Neural progenitor cell (in vitro differentiated cells): ENCODE data around the gene GPR148. TPM values are rescaled to one million over a fixed set of nuclear protein-coding genes. Genes with fewer than 3 reads are reported as not detected.

ENCODE experiments used
- DNase-seq: peaks from one replicate; pipeline ENCODE4 v3.0.0-alpha.2; 2016; ENCODE audit warnings: low spot score
- H2AFZ ChIP-seq: fragments of 200-600 bp; sonication (generic); replicated peaks from 2 replicates; pipeline ENCODE4 v1.6.1; 2016; ENCODE audit warnings: antibody characterized with exemption
- H3F3A ChIP-seq: fragments of 200-600 bp; sonication (generic); 2 replicates; pipeline ENCODE4 v1.6.1; 2016; ENCODE audit warnings: antibody characterized with exemption, low read depth
- H3K27ac ChIP-seq: fragments of 200-600 bp; sonication (generic); 2 replicates; pipeline ENCODE4 v1.5.1; 2016; ENCODE audit warnings: mild to moderate bottlenecking
- H3K27me3 ChIP-seq: fragments of 200-600 bp; sonication (generic); 2 replicates; pipeline ENCODE4 v1.6.1; 2016; ENCODE audit warnings: mild to moderate bottlenecking, moderate library complexity
- H3K36me3 ChIP-seq: fragments of 200-600 bp; sonication (generic); 2 replicates; pipeline ENCODE4 v1.5.1; 2016
- H3K4me1 ChIP-seq: fragments of 200-600 bp; sonication (generic); 2 replicates; pipeline ENCODE4 v1.6.1; 2016; ENCODE audit warnings: mixed run types
- H3K4me2 ChIP-seq: fragments of 200-600 bp; sonication (generic); 2 replicates; pipeline ENCODE4 v1.6.1; 2016
- H3K4me3 ChIP-seq: fragments of 200-600 bp; sonication (generic); 2 replicates; pipeline ENCODE4 v1.5.1; 2016
- H3K79me2 ChIP-seq: fragments of 200-600 bp; sonication (generic); 2 replicates; pipeline ENCODE4 v1.6.1; 2016; ENCODE audit warnings: low read depth
- H3K9ac ChIP-seq: fragments of 200-600 bp; sonication (generic); 2 replicates; pipeline ENCODE4 v1.6.1; 2016
- H3K9me3 ChIP-seq: fragments of 200-600 bp; sonication (generic); 2 replicates; pipeline ENCODE4 v1.5.1; 2016; ENCODE audit warnings: low read depth
- H4K20me1 ChIP-seq: fragments of 200-600 bp; sonication (generic); 2 replicates; pipeline ENCODE4 v1.6.1; 2016; ENCODE audit warnings: low read depth
- H3K27ac Mint-ChIP-seq: 3 replicates; pipeline ENCODE4 v1.8.0; 2021; ENCODE audit warnings: mixed read lengths
- H3K27me3 Mint-ChIP-seq: 2 replicates; pipeline ENCODE4 v1.8.0; 2022; ENCODE audit warnings: low read depth, mild to moderate bottlenecking, inconsistent platforms, moderate library complexity, mixed read lengths; ENCODE audit not compliant: insufficient read depth
- H3K36me3 Mint-ChIP-seq: 3 replicates; pipeline ENCODE4 v1.8.0; 2021; ENCODE audit warnings: mixed read lengths
- H3K4me1 Mint-ChIP-seq: 3 replicates; pipeline ENCODE4 v1.8.0; 2021; ENCODE audit warnings: mixed read lengths
- H3K4me3 Mint-ChIP-seq: 3 replicates; pipeline ENCODE4 v1.8.0; 2021; ENCODE audit warnings: mild to moderate bottlenecking, moderate library complexity, mixed read lengths
- H3K9me3 Mint-ChIP-seq: 3 replicates; pipeline ENCODE4 v1.8.0; 2020; ENCODE audit warnings: mixed read lengths
- EZH2phosphoT487 ChIP-seq: fragments of 200-600 bp; sonication (generic); IDR thresholded peaks from 2 replicates; pipeline ENCODE4 v1.6.1; 2017; ENCODE audit warnings: antibody characterized with exemption
- total RNA-seq: library from RNA; depleted of rRNA; stranded (reverse); fragments of >200 nt; gene quantifications from 2 replicates; pipeline ENCODE4 v1.2.3, GENCODE V29; 2015; ENCODE audit warnings: low replicate concordance

Gene GPR148
- total RNA-seq, 1 donor from 2014 or later: not detected

DNA sequence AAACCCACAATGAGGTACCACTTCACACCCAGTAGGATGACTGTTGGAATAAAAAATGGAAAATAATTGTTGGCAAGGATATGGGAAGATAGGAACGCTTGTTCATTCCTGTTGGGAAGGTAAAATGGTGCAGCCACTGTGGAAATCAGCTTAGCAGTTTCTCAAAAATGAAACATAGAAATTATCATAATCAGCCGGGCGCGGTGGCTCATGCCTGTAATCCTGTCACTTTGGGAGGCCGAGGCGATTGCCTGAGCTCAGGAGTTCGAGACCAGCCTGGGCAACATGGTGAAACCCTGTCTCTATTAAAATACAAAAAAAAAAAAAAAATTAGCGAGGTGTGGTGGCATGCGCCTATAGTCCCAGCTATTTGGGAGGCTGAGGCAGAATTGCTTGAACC lies 49.9 kb downstream of the GPR148 start:
- no peak for DNase-seq
- Mint-ChIP-seq H3K27ac (no peak overlapping the region), H3K27me3 (peaks cover 3% of the 10 kb centered on the region), H3K4me3 (no peak overlapping the region), H3K4me1 (no peaks in the 10 kb centered on the region), H3K9me3 (no peaks in the 10 kb centered on the region), H3K36me3 (no peaks in the 10 kb centered on the region)
- no peak overlapping the region for H3K4me2 ChIP-seq
- TF ChIP-seq EZH2phosphoT487: no peak
- no peaks in the 10 kb centered on the region for H3K79me2 ChIP-seq
- H3F3A ChIP-seq: no peaks in the 10 kb centered on the region
- H3K27me3 ChIP-seq: no peaks in the 10 kb centered on the region
- no peaks in the 10 kb centered on the region for H4K20me1 ChIP-seq
- no peak overlapping the region for H2AFZ ChIP-seq
- no peaks in the 10 kb centered on the region for H3K9me3 ChIP-seq
- H3K36me3 ChIP-seq: no peaks in the 10 kb centered on the region
- no peak overlapping the region for H3K9ac ChIP-seq
- H3K4me3 ChIP-seq: no peak overlapping the region
- H3K27ac ChIP-seq: no peak overlapping the region
- no peaks in the 10 kb centered on the region for H3K4me1 ChIP-seq

Other genes starting within 250 kb of the GPR148 start
- gene POTEI, start 219.7 kb upstream of the GPR148 start, total RNA-seq: 1.8 and 2.4 TPM in 2 replicates
- not detected in 2 replicates for gene CFC1B, start 207.8 kb upstream of the GPR148 start, total RNA-seq
- not detected in 2 replicates for gene CFC1, start 129.5 kb upstream of the GPR148 start, total RNA-seq
- gene POTEJ, start 117.6 kb upstream of the GPR148 start, total RNA-seq: 0.21 TPM in 1 of 2 replicates, not detected in the other
- gene AMER3, start 26.5 kb downstream of the GPR148 start, total RNA-seq: not detected in 2 replicates
- gene ARHGEF4, start 107.8 kb downstream of the GPR148 start, total RNA-seq: 22.8 and 44.8 TPM in 2 replicates